Stimulated activated CD8-positive, alpha-beta memory T cell treated with anti-CD3 and anti-CD28 coated beads, Interleukin-7, amount 100 ng/mL, for 24 hours (primary cell): Measurements from ENCODE around the gene SCFD1.

Experiments
- DNase-seq: peaks from one replicate; pipeline ENCODE4 v3.0.0-alpha.2; 2020; ENCODE audit warnings: low read depth

Gene SCFD1

GRCh38 chr14:30759172-30760125 is 137.3 kb downstream of the SCFD1 start:
- DNase-seq = no peak

GRCh38 chr14:30763891-30764290 is 141.8 kb downstream of the SCFD1 start:
- no peak for DNase-seq

GRCh38 chr14:30767624-30768023 is 145.5 kb downstream of the SCFD1 start:
- no peak for DNase-seq

GRCh38 chr14:30768791-30769190 is 146.7 kb downstream of the SCFD1 start:
- DNase-seq = no peak

GRCh38 chr14:30770376-30770775 is 148.3 kb downstream of the SCFD1 start:
- DNase-seq = no peak

GRCh38 chr14:30771595-30771994 is 149.5 kb downstream of the SCFD1 start:
- DNase-seq = no peak

- no peak for DNase-seq
Measured at GRCh38 chr14:30779210-30779609, 157.1 kb downstream of the SCFD1 start.
